GM18858 (cell line): Measurements from ENCODE around the gene LDLRAD4.

ENCODE experiments used
- ATAC-seq: cut with Tn5 transposase; IDR thresholded peaks from one replicate; pipeline ENCODE4 v1.9.1; 2021; ENCODE audit not compliant: unreplicated experiment

Gene LDLRAD4

DNA sequence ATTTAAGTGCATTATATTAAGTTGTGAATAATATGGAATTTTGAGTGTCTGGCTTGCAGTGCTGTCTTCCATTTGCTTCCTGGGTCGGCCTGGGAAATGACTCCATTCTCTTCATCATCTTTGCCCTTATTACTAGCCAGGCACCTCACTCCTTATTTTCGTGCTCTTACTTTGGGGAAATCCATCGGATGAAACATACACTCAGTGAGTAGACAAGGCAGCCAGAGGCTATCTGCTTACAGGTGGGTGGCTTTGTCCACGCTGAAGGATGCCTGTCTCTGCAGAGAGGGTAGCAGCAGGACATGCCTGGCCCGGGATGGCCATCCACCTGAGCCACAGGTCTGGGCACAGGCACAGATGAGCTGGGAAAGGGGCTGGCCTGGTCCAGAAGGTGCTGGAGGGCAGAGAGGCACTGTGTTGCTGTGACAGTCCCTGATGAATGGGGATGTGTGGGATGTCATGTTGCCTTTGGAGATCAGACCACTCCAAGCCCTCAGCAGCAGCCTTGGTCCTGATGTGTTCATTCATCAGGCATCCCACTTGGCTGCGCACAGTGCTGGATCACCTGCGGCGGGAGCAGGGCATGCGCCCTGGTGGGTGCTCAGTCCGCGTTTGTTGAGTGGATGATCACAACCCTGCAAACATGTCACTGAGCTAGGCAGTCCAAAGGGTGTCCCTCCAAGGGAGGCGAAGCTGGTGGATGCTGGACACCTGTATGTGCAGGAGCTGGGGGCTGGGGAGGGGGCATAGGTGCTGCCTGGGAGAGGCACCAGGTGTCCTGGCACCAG, 236.0 kb downstream of the LDLRAD4 start:
- no peak for ATAC-seq

DNA sequence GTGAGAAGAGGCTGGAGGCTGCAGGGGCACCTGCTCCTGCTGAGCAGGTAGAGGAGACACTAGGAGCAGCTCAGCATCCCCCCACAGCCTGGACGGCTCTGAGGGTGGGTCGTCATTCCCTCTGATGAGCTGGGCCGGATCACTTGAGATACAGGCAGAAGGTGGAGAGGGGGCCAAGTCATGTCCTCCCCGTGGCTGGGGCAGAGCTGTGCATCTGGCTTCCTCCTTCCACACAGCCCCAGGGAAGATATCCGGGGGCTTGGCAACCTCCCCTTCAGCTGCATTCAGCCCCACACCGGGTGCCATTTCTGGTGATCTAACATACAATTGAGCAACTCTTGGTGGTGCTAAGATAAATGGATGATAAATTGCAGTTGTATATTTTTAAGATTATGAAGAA, 236.9 kb downstream of the LDLRAD4 start:
- ATAC-seq = no peak

GRCh38 chr18:13455960-13456481, 237.5 kb downstream of the LDLRAD4 start:
- ATAC-seq = peak; percentile 59

DNA sequence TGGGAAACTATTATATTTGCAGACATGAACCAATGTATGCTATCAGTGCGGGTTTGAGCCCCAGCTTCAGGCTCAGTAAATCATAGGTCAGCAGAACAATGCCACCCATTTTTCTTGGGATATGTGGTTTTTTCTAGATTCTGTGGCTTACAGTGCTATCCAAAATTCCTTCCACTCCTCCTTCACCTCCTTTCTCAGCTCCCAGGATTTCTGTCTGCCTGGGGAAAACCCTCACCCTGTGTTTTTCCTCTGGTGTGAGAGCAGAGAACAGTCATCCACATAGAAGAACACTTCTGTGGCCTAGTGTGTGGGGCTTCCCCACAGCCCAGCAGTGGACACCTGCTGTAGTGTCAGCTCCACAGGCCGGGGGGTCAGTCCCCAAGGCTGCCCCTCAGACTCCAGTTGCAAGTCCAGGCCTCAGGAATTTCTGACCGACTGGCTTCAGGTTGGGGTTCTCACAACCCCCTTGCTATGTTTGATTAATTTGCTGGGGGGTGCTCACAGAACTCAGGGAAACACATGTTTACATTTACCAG, 238.2 kb downstream of the LDLRAD4 start:
- ATAC-seq = no peak

GRCh38 chr18:13457327-13457726, 238.8 kb downstream of the LDLRAD4 start:
- ATAC-seq = no peak

GRCh38 chr18:13460946-13461345, 242.4 kb downstream of the LDLRAD4 start:
- no peak for ATAC-seq

DNA sequence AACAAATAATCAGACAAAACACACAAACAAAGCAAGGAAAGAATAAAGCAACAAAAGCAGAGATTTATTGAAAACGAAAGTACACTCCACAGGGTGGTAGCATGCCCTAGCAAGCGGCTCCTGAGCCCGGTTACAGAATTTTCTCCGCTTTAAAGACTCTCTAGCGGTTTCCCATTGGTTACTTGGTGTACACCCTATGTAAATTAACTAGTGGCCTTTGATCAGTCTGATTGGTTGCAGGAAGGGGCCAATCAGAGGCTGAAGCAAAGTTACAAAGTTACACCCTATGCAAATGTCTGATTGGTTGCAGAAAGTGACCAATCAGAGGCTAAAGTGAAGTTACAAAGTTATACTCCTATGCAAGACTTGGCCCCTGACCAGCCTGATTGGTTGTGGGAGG, 242.9 kb downstream of the LDLRAD4 start:
- ATAC-seq = no peak

DNA sequence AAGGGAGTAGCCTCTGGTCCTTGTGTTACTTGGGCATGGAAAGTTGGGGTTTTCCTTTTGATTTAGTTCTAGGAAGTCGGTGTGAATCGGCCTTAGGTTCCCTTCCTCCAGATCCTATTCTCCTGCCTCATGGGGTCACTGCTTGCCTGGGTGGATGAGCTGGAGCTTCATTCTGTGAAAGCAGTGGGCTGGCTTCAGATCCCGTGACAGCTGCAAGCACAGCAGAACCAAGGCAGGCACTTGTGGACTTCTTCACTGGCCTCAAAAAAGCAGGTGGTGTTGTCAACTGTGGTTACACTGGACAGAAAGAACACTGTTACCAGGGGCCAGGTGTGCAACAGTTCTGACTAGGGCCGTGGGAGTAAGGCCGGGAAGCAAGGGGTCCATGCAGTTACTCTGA, 243.4 kb downstream of the LDLRAD4 start:
- no peak for ATAC-seq

- no peak for ATAC-seq
Measured at GRCh38 chr18:13462686-13463085, 244.1 kb downstream of the LDLRAD4 start.

GRCh38 chr18:13463526-13464210, 245.1 kb downstream of the LDLRAD4 start:
- ATAC-seq = no peak

GRCh38 chr18:13464432-13465123, 246.0 kb downstream of the LDLRAD4 start:
- peak; percentile 96 for ATAC-seq

DNA sequence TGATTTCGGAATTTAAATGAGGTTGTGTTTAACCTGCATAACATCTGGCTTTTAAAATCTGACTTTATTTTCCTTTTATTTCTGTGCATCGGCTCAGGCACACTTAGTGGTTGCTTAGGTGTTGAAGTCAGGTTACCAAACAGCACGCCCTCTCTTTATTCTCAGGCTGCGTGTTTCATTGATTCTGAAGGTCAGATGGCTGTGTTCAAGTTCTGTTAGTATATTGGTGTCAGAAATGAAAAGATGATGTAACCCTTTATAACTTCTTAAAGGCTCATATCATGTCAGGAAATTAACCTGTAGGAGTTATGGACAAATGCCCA, 246.5 kb downstream of the LDLRAD4 start:
- peak; percentile 15 for ATAC-seq

DNA sequence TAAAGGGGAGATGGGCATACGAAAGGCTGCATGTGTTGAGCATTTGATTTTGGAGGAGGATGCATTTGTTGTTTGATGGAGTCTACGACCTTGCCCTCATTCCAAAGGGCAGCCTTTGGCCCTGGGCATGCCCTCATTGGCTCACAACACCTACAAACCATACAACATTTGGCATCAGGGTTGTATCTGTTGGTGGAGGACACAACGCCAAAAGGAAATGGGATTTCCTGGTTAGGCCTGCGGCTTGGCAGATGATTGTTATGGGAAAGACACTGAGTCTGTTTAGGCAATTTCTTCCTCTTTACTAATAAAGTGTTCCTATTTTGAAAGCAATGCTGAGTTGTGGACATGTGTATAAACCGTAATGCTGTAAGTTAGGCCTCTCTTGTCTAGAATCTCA, 246.9 kb downstream of the LDLRAD4 start:
- no peak for ATAC-seq

DNA sequence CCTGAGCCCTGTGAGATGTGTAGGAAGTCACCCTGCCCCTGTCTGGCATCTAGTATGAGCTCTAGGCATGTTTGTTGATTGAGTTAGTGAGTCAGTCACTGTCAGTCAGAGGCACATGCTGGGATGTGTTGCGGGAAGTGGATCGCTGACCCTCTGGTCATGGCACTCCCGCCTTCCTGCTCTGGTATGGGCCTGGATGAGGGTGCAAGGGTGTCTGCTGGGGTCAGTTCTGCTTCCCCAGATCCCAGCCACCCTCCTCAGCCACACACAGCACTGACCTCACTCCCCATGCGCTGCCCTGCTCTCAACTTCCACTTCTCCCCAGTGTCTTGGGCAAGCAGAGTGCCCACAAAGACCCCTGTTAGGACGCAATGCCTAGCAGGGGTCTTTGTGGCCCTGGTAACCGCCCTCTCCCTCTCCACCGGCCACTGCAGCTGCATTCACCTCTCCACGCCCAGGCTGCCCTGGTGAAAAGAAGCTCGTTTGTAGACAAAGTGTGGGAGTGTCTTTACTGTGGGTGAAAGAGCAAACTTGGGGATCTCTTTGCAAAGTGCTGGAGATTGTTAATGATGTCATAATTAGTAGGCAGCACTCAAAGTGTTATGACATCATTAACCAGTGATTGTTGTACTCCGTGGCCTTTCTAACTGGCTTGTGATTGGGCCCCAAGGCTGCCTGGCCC, 252.1 kb downstream of the LDLRAD4 start:
- ATAC-seq = no peak

- no peak for ATAC-seq
Measured at GRCh38 chr18:13471198-13471845, 252.8 kb downstream of the LDLRAD4 start.

GRCh38 chr18:13471971-13472628, 253.5 kb downstream of the LDLRAD4 start:
- no peak for ATAC-seq

DNA sequence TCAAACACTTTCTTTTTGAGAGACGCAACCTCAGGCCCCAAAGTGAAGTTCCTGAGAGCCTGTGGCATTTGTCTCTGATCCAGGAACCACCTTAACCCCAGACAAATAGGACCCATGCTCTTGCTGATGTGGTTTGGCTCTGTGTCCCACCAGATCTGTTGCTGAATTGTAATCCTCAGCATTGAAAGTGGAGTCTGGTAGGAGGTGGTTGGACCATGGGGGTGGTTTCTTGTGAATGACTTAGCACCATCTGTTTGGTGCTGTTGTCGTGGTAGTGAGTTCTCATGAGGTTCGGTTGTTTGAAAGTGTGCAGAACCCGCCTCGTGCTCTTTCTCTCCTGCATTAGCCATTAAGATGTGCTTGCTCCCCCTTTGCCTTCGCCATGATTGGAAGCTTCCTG, 255.2 kb downstream of the LDLRAD4 start:
- ATAC-seq = no peak

DNA sequence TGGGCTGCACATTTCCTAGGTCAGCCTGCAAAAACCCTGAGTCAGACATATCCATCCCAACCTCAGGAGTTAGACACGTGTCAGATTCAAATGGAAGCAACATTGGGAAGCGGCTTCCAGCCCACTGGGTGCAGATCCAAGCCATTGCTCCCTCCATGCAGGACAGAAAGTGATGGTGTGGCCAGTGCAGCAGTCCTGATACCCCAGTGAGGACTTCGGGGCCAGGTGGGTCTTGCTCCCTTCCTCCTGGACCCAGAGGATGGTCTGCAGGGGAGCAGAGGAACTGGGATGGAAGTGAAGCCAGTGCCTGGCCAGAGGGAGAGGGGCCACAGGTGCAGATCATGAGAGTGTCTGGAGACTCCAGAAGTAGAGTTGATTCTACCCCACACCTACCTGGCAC, 255.8 kb downstream of the LDLRAD4 start:
- no peak for ATAC-seq

GRCh38 chr18:13474907-13475545, 256.5 kb downstream of the LDLRAD4 start:
- no peak for ATAC-seq
